HEK293T (cell line): ENCODE measurements around the gene UVRAG.

ENCODE experiments used
- BHLHE40 ChIP-seq: fragments of 450-650 bp; IDR thresholded peaks from 2 replicates; pipeline ENCODE4 v1.6.1; 2016; ENCODE audit warnings: mild to moderate bottlenecking, moderate library complexity, borderline replicate concordance
- PKNOX1 ChIP-seq: fragments of 450-650 bp; IDR thresholded peaks from 2 replicates; pipeline ENCODE4 v1.6.1; 2016
- ZNF384 ChIP-seq: fragments of 450-650 bp; IDR thresholded peaks from 2 replicates; pipeline ENCODE4 v1.6.1; 2016

- no peak for TF ChIP-seq PKNOX1
- no peak for TF ChIP-seq ZNF384
- no peak for TF ChIP-seq BHLHE40
Measured at GRCh38 chr11:75945947-75946346, 130.9 kb downstream of the UVRAG start.
